Motor neuron (in vitro differentiated cells): ENCODE data around the gene PRDM16. TPM values are rescaled to one million over a fixed set of nuclear protein-coding genes. Genes with fewer than 3 reads are reported as not detected.

Source experiments
- ATAC-seq, 8 experiments: fragments of 200-7000 bp; cut with Tn5 transposase; replicated peaks in 6 of 8; 2 replicates each; pipeline ENCODE4 v1.8.0; 2021; ENCODE audit warnings: mild to moderate bottlenecking in 8 of 8, moderate library complexity in 8 of 8
- H3K27ac ChIP-seq, 2 donors: fragments of 250-450 bp; sonication (Bioruptor Pico); 2 replicates each; pipeline ENCODE4 v1.9.0; 2021; ENCODE audit warnings: antibody characterized with exemption in 2 of 2, mild to moderate bottlenecking in 2 of 2, moderate library complexity in 1 of 2
- H3K4me1 ChIP-seq, 2 donors: fragments of 250-450 bp; sonication (Bioruptor Pico); replicated peaks in 1 of 2; 2 replicates each; pipeline ENCODE4 v1.6.1; 2021; ENCODE audit warnings: antibody characterized with exemption in 2 of 2, mild to moderate bottlenecking in 2 of 2, moderate library complexity in 1 of 2
- H3K4me3 ChIP-seq, 5 donors: fragments of 250-450 bp; sonication (Bioruptor Pico); 2 replicates each; pipeline ENCODE4 v1.9.0; 2021; ENCODE audit warnings: antibody characterized with exemption in 5 of 5, mild to moderate bottlenecking in 5 of 5, moderate library complexity in 4 of 5
- WGBS, 10 experiments: fragments of 450-650 bp; shearing (Covaris generic); methylation state at CpG; one replicate each; pipeline ENCODE4 v1.0.0; 2022; 5-methylcytosine and 5-hydroxymethylcytosine counted together
- in situ Hi-C, 9 experiments: fragments of 400-800 bp; cut with MboI; loops; one replicate each; pipeline ENCODE4 v1.15.0; 2021; ENCODE audit warnings: low sequenced_read_pairs in 9 of 9, low pct_unique_long_range_greater_than_20kb in 2 of 9; ENCODE audit not compliant: unreplicated experiment in 9 of 9
- total RNA-seq, 8 experiments: library from RNA; unstranded; fragments of 300-600 nt; gene quantifications; 2 replicates each; pipeline versions ENCODE4 v1.2.3 to v1.2.4, GENCODE V29; 2022

Gene PRDM16
- total RNA-seq, 8 experiments from 2014 or later = 0.18 to 2.9 (median 0.42) TPM

GRCh38 chr1:3221112-3222041 is 152.4 kb downstream of the PRDM16 start:
- 0 to 93% (median 41%) methylated on average over 1 to 21 of the region's 24 CpGs; no CpG with 5 or more reads in 3 of the 10 experiments for WGBS, 10 experiments
- in situ Hi-C loops = no loop called here
- Histone ChIP-seq H3K27ac (no peak overlapping the region), H3K4me3 (no peak overlapping the region), H3K4me1 (peaks cover 4 to 83% of the 10 kb centered on the region in 2 donors)
- peak in 1 of 8 experiments; percentile 5 for ATAC-seq

GRCh38 chr1:3222042-3222692 is 153.2 kb downstream of the PRDM16 start:
- in situ Hi-C loops = no loop called here
- Histone ChIP-seq H3K4me3 (no peak overlapping the region), H3K4me1 (peaks cover 4 to 82% of the 10 kb centered on the region in 2 donors), H3K27ac (no peak overlapping the region)
- ATAC-seq = peak in 2 of 8 experiments; percentile 22 to 35
- 15 to 70% (median 44%) methylated on average over 1 to 6 of the region's 16 CpGs; no CpG with 5 or more reads in 4 of the 10 experiments for WGBS, 10 experiments

- ATAC-seq = no peak
- Histone ChIP-seq H3K4me1 (peaks cover 0 to 73% of the 10 kb centered on the region in 2 donors), H3K4me3 (no peak overlapping the region), H3K27ac (no peak overlapping the region)
- in situ Hi-C loops = no loop called here
- WGBS, 10 experiments = 0 to 89% (median 46%) methylated on average over 1 to 10 of the region's 12 CpGs; no CpG with 5 or more reads in 2 of the 10 experiments
Measured at GRCh38 chr1:3225661-3226060, 156.7 kb downstream of the PRDM16 start.

GRCh38 chr1:3226191-3226590 is 157.2 kb downstream of the PRDM16 start:
- Histone ChIP-seq H3K4me1 (peaks cover 0 to 68% of the 10 kb centered on the region in 2 donors), H3K4me3 (no peak overlapping the region), H3K27ac (no peak overlapping the region)
- in situ Hi-C loops = no loop called here
- no peak for ATAC-seq
- 0 to 96% (median 47%) methylated on average over 1 to 14 of the region's 15 CpGs; no CpG with 5 or more reads in 2 of the 10 experiments for WGBS, 10 experiments

- Histone ChIP-seq H3K27ac (no peak overlapping the region), H3K4me3 (no peak overlapping the region), H3K4me1 (peaks cover 0 to 64% of the 10 kb centered on the region in 2 donors)
- WGBS, 10 experiments = 10 to 65% (median 51%) methylated on average over 2 to 25 of the region's 27 CpGs; no CpG with 5 or more reads in 1 of the 10 experiments
- in situ Hi-C loops = no loop called here
- ATAC-seq = peak in 3 of 8 experiments; percentile 71 to 81 (median 79)
Measured at GRCh38 chr1:3226701-3227350, 157.8 kb downstream of the PRDM16 start.

- in situ Hi-C loops = no loop called here
- WGBS, 10 experiments = 17 to 77% (median 36%) methylated on average over 3 to 15 of the region's 17 CpGs; no CpG with 5 or more reads in 4 of the 10 experiments
- no peak overlapping the region for H3K27ac ChIP-seq
- no peak overlapping the region for H3K4me3 ChIP-seq
- peak in 2 of 8 experiments; percentile 31 to 58 for ATAC-seq
- peaks cover 0 to 59% of the 10 kb centered on the region in 2 donors for H3K4me1 ChIP-seq
Measured at GRCh38 chr1:3227351-3227704, 158.3 kb downstream of the PRDM16 start.

GRCh38 chr1:3227893-3228292 is 158.9 kb downstream of the PRDM16 start:
- H3K4me3 ChIP-seq = no peak overlapping the region
- H3K27ac ChIP-seq = no peak overlapping the region
- in situ Hi-C loops = no loop called here
- WGBS, 10 experiments = 30 to 90% (median 80%) methylated on average over 3 to 18 of the region's 20 CpGs; no CpG with 5 or more reads in 2 of the 10 experiments
- no peak for ATAC-seq
- H3K4me1 ChIP-seq = peaks cover 0 to 53% of the 10 kb centered on the region in 2 donors

GRCh38 chr1:3229081-3229725 is 160.2 kb downstream of the PRDM16 start:
- peak in 2 of 8 experiments; percentile 24 to 37 for ATAC-seq
- no peak overlapping the region for H3K4me3 ChIP-seq
- H3K4me1 ChIP-seq = peaks cover 0 to 48% of the 10 kb centered on the region in 2 donors
- WGBS, 10 experiments = 10 to 100% (median 54%) methylated on average over 1 to 9 of the region's 14 CpGs; no CpG with 5 or more reads in 1 of the 10 experiments
- no peak overlapping the region for H3K27ac ChIP-seq
- in situ Hi-C loops = no loop called here

- ATAC-seq = no peak
- Histone ChIP-seq H3K4me3 (no peak overlapping the region), H3K4me1 (peaks cover 0 to 43% of the 10 kb centered on the region in 2 donors), H3K27ac (no peak overlapping the region)
- in situ Hi-C loops = no loop called here
- 0 to 86% (median 70%) methylated on average over 3 to 10 of the region's 15 CpGs; no CpG with 5 or more reads in 5 of the 10 experiments for WGBS, 10 experiments
Measured at GRCh38 chr1:3230553-3230952, 161.6 kb downstream of the PRDM16 start.

- ATAC-seq = no peak
- no peak overlapping the region for H3K27ac ChIP-seq
- peaks cover 0 to 45% of the 10 kb centered on the region in 2 donors for H3K4me1 ChIP-seq
- H3K4me3 ChIP-seq = no peak overlapping the region
- in situ Hi-C loops = no loop called here
- WGBS, 10 experiments = 60 to 100% (median 88%) methylated on average over 1 to 15 of the region's 24 CpGs; no CpG with 5 or more reads in 4 of the 10 experiments
Measured at GRCh38 chr1:3231245-3231644, 162.2 kb downstream of the PRDM16 start.

- in situ Hi-C loops = no loop called here
- no peak overlapping the region for H3K27ac ChIP-seq
- ATAC-seq = no peak
- no peak overlapping the region for H3K4me3 ChIP-seq
- peaks cover 0 to 41% of the 10 kb centered on the region in 2 donors for H3K4me1 ChIP-seq
- WGBS, 10 experiments = 17 to 73% (median 51%) methylated on average over 1 to 16 of the region's 16 CpGs; no CpG with 5 or more reads in 3 of the 10 experiments
Measured at GRCh38 chr1:3231826-3232225, 162.8 kb downstream of the PRDM16 start.

- 58 to 100% (median 73%) methylated on average over 1 to 14 of the region's 15 CpGs; no CpG with 5 or more reads in 4 of the 10 experiments for WGBS, 10 experiments
- H3K4me1 ChIP-seq = peaks cover 0 to 29% of the 10 kb centered on the region in 2 donors
- in situ Hi-C loops = no loop called here
- H3K4me3 ChIP-seq = no peak overlapping the region
- no peak overlapping the region for H3K27ac ChIP-seq
- ATAC-seq = peak in 1 of 8 experiments; percentile 37
Measured at GRCh38 chr1:3233031-3233430, 164.0 kb downstream of the PRDM16 start.
